Measurements from ENCODE around the gene CELSR1.

The CELSR1 gene

GRCh38 chr22:46346680-46347405, 190.6 kb downstream of the CELSR1 start:
- DNase-seq = no peak

GRCh38 chr22:46340676-46341075, 196.7 kb downstream of the CELSR1 start:
- no peak for DNase-seq

GRCh38 chr22:46339956-46340355, 197.5 kb downstream of the CELSR1 start:
- no peak for DNase-seq

GRCh38 chr22:46338636-46339035, 198.8 kb downstream of the CELSR1 start:
- no peak for DNase-seq

GRCh38 chr22:46337870-46338269, 199.6 kb downstream of the CELSR1 start:
- no peak for DNase-seq

- DNase-seq = no peak
Measured at GRCh38 chr22:46336119-46337078, 201.0 kb downstream of the CELSR1 start.

- DNase-seq = peak; percentile 71
Measured at GRCh38 chr22:46335201-46336118, 202.0 kb downstream of the CELSR1 start, which contains the start of gene TRMU. TSS of gene TRMU (plus strand) at chr22:46335714. CDS start at chr22:46335765, 51 bp downstream.

- no peak for DNase-seq
Measured at GRCh38 chr22:46331496-46331895, 205.9 kb downstream of the CELSR1 start.

- no peak for DNase-seq
Measured at GRCh38 chr22:46330426-46330825, 207.0 kb downstream of the CELSR1 start.

GRCh38 chr22:46329616-46330015, 207.8 kb downstream of the CELSR1 start:
- no peak for DNase-seq

- no peak for DNase-seq
Measured at GRCh38 chr22:46328797-46329196, 208.6 kb downstream of the CELSR1 start.

- DNase-seq = no peak
Measured at GRCh38 chr22:46327691-46328465, 209.5 kb downstream of the CELSR1 start.

- no peak for DNase-seq
Measured at GRCh38 chr22:46326066-46326680, 211.2 kb downstream of the CELSR1 start.

- DNase-seq = no peak
Measured at GRCh38 chr22:46323162-46323561, 214.3 kb downstream of the CELSR1 start.

- DNase-seq = no peak
Measured at GRCh38 chr22:46322711-46323110, 214.7 kb downstream of the CELSR1 start.

- no peak for DNase-seq
Measured at GRCh38 chr22:46320716-46321386, 216.6 kb downstream of the CELSR1 start.

GRCh38 chr22:46320166-46320710, 217.2 kb downstream of the CELSR1 start:
- no peak for DNase-seq

GRCh38 chr22:46319319-46319718, 218.1 kb downstream of the CELSR1 start:
- DNase-seq = no peak

- DNase-seq = no peak
Measured at GRCh38 chr22:46318576-46318975, 218.8 kb downstream of the CELSR1 start.

- no peak for DNase-seq
Measured at GRCh38 chr22:46317646-46318045, 219.8 kb downstream of the CELSR1 start.

- no peak for DNase-seq
Measured at GRCh38 chr22:46315976-46316375, 221.4 kb downstream of the CELSR1 start.
